ENCODE results near the gene MAMDC4. TPM values are rescaled to one million over a fixed set of nuclear protein-coding genes. Genes with fewer than 3 reads are reported as not detected.

The MAMDC4 gene
- total RNA-seq, 1 donor from 2014 or later = 6.1 TPM

- ChIA-PET CTCF (interaction anchor here (4.0 kb wide), 1 partner anchor 34 kb away, joined by 17 read pairs; the partner anchor contains the start of gene AJM1), POLR2A (interaction anchor here (0.6 to 2.0 kb wide), 14 partner anchors 8 to 415 kb away, joined by 3 to 11 read pairs (median 4); partner anchors contain the start of genes AJM1, CCDC183, EDF1 and MAN1B1)
- Mint-ChIP-seq H3K27me3 (no peaks in the 10 kb centered on the region), H3K4me3 (peak overlapping the region; percentile 82), H3K4me1 (peaks cover 35% of the 10 kb centered on the region), H3K9me3 (no peaks in the 10 kb centered on the region), H3K36me3 (ENCODE audit: low read depth) (peaks cover 29% of the 10 kb centered on the region), H3K27ac (peak overlapping the region; percentile 35)
- TF ChIP-seq CTCF (IDR thresholded peaks at IDR 0.05) = no peak
- DNase-seq (no peak), ATAC-seq (ENCODE audit: low read depth) (peak; percentile 29)
- intact Hi-C loops (cut with micrococcal nuclease) = loop anchor here (5.0 kb wide), 1 partner anchor 184 kb away; the partner anchor contains the start of gene PAXX
These were observed 43.9 kb upstream of the MAMDC4 start for GRCh38 chr9:136808075-136808805.

- Mint-ChIP-seq H3K36me3 (ENCODE audit: low read depth) (peaks cover 32% of the 10 kb centered on the region), H3K27me3 (no peaks in the 10 kb centered on the region), H3K4me1 (peaks cover 35% of the 10 kb centered on the region), H3K27ac (peak overlapping the region; percentile 35), H3K9me3 (no peaks in the 10 kb centered on the region), H3K4me3 (peak overlapping the region; percentile 82)
- no peak for ATAC-seq (ENCODE audit: low read depth)
- ChIA-PET POLR2A (interaction anchor here (0.6 to 1.4 kb wide), 3 partner anchors 9 to 15 kb away, joined by 3 to 5 read pairs (median 5); no protein-coding TSS in a partner anchor), CTCF (interaction anchor here (4.0 kb wide), 1 partner anchor 34 kb away, joined by 17 read pairs; the partner anchor contains the start of gene AJM1)
- intact Hi-C loops (cut with micrococcal nuclease) = loop anchor here (5.0 kb wide), 1 partner anchor 184 kb away; the partner anchor contains the start of gene PAXX
- no peak for TF ChIP-seq CTCF (IDR thresholded peaks at IDR 0.05)
- DNase-seq = no peak
These were observed 43.4 kb upstream of the MAMDC4 start for GRCh38 chr9:136808806-136809158.

GRCh38 chr9:136814725-136815421 lies 37.3 kb upstream of the MAMDC4 start:
- H3K4me1 Mint-ChIP-seq = peaks cover 25% of the 10 kb centered on the region
- intact Hi-C loops (cut with micrococcal nuclease) = no loop called here
- ChIA-PET POLR2A (interaction anchor here (0.6 kb wide), 1 partner anchor 305 kb away, joined by 3 read pairs; no protein-coding TSS in a partner anchor), CTCF (interaction anchor here (1.2 kb wide), 1 partner anchor 27 kb away, joined by 3 read pairs; the partner anchor contains the start of gene AJM1)
- no peak overlapping the region for H3K4me3 Mint-ChIP-seq
- peaks cover 39% of the 10 kb centered on the region for H3K36me3 Mint-ChIP-seq (ENCODE audit: low read depth)
- ATAC-seq (ENCODE audit: low read depth) (no peak), DNase-seq (no peak)
- H3K9me3 Mint-ChIP-seq = no peaks in the 10 kb centered on the region
- H3K27me3 Mint-ChIP-seq = no peaks in the 10 kb centered on the region
- no peak overlapping the region for H3K27ac Mint-ChIP-seq
- no peak for TF ChIP-seq CTCF (IDR thresholded peaks at IDR 0.05)

- Mint-ChIP-seq H3K9me3 (no peaks in the 10 kb centered on the region), H3K27me3 (no peaks in the 10 kb centered on the region), H3K4me3 (no peak overlapping the region), H3K4me1 (peaks cover 21% of the 10 kb centered on the region), H3K36me3 (ENCODE audit: low read depth) (peaks cover 35% of the 10 kb centered on the region), H3K27ac (no peak overlapping the region)
- POLR2A ChIA-PET = no interaction called here
- intact Hi-C loops (cut with micrococcal nuclease) = no loop called here
- ATAC-seq (ENCODE audit: low read depth) = no peak
- DNase-seq = no peak
- CTCF ChIA-PET = no interaction called here
- no peak for TF ChIP-seq CTCF (IDR thresholded peaks at IDR 0.05)
These were observed 36.7 kb upstream of the MAMDC4 start for GRCh38 chr9:136815422-136815782.
